WTC11 (cell line): ENCODE results near the gene PLCD1. TPM values are rescaled to one million over a fixed set of nuclear protein-coding genes. Genes with fewer than 3 reads are reported as not detected.

Experiments used
- ATAC-seq: fragments of 200-7000 bp; cut with Tn5 transposase; 2 replicates; pipeline ENCODE4 v1.10.0; 2021; ENCODE audit warnings: mild to moderate bottlenecking, moderate library complexity
- CTCF ChIA-PET: fragments of 300-600 bp; sonication (Branson Sonifier 250); formaldehyde crosslinking; loops from one replicate; lab custom pipeline; 2021; ENCODE audit warnings: antibody characterized with exemption; lab: Charles Lee
- POLR2A ChIA-PET: fragments of 350-600 bp; sonication (Branson Sonifier 250); formaldehyde crosslinking; loops from one replicate; lab custom pipeline; 2021; ENCODE audit warnings: antibody characterized with exemption; lab: Charles Lee
- DNase-seq: peaks from one replicate; pipeline ENCODE4 v3.0.0; 2021; ENCODE audit warnings: low spot score
- H3K27ac Mint-ChIP-seq: 2 replicates; pipeline ENCODE4 v1.8.0; 2021; ENCODE audit warnings: mixed read lengths
- H3K27me3 Mint-ChIP-seq: 2 replicates; pipeline ENCODE4 v1.8.0; 2021; ENCODE audit warnings: low read depth, mild to moderate bottlenecking, moderate library complexity, mixed read lengths
- H3K36me3 Mint-ChIP-seq: 2 replicates; pipeline ENCODE4 v1.8.0; 2021; ENCODE audit warnings: mixed read lengths
- H3K4me1 Mint-ChIP-seq: 2 replicates; pipeline ENCODE4 v1.8.0; 2022; ENCODE audit warnings: mixed read lengths
- H3K4me3 Mint-ChIP-seq: 2 replicates; pipeline ENCODE4 v1.8.0; 2021; ENCODE audit warnings: mild to moderate bottlenecking, moderate library complexity, mixed read lengths
- H3K9me3 Mint-ChIP-seq: 2 replicates; pipeline ENCODE4 v1.8.0; 2021; ENCODE audit warnings: mixed read lengths
- ATF6 ChIP-seq: sonication (generic); formaldehyde crosslinking; IDR thresholded peaks from 2 replicates; pipeline ENCODE4 v1.8.1; 2023; ENCODE audit warnings: mild to moderate bottlenecking, missing genetic modification reagents
- CTCF ChIP-seq: fragments of 200-600 bp; IDR thresholded peaks from 2 replicates; pipeline ENCODE4 v1.8.0; 2022; ENCODE audit warnings: antibody characterized with exemption
- E2F4 ChIP-seq: sonication (generic); formaldehyde crosslinking; IDR thresholded peaks from 2 replicates; pipeline ENCODE4 v1.8.1; 2022; ENCODE audit warnings: low read depth, mild to moderate bottlenecking, moderate library complexity, missing genetic modification reagents, borderline replicate concordance
- EMX1 ChIP-seq: fragments of 250-450 bp; sonication (Bioruptor Pico); IDR thresholded peaks from 2 replicates; pipeline ENCODE4 v1.8.0; 2021; ENCODE audit warnings: mild to moderate bottlenecking
- GABPB1 ChIP-seq: sonication (generic); formaldehyde crosslinking; IDR thresholded peaks from 2 replicates; pipeline ENCODE4 v1.8.1; 2023; ENCODE audit warnings: mild to moderate bottlenecking, missing genetic modification reagents
- GRHL2 ChIP-seq: fragments of 250-450 bp; sonication (Bioruptor Pico); IDR thresholded peaks from 2 replicates; pipeline ENCODE4 v1.8.0; 2022; ENCODE audit warnings: mild to moderate bottlenecking, moderate library complexity; ENCODE audit not compliant: insufficient replicate concordance, severe bottlenecking
- MLX ChIP-seq: sonication (generic); formaldehyde crosslinking; IDR thresholded peaks from 2 replicates; pipeline ENCODE4 v1.8.1; 2023; ENCODE audit warnings: mild to moderate bottlenecking, missing genetic modification reagents, moderate library complexity
- MXD4 ChIP-seq: fragments of 250-450 bp; sonication (Bioruptor Pico); IDR thresholded peaks from 2 replicates; pipeline ENCODE4 v1.8.0; 2021; ENCODE audit warnings: mild to moderate bottlenecking, moderate library complexity, borderline replicate concordance
- NFATC4 ChIP-seq: fragments of 250-450 bp; sonication (Bioruptor Pico); IDR thresholded peaks from 2 replicates; pipeline ENCODE4 v1.9.0; 2021; ENCODE audit warnings: mild to moderate bottlenecking
- SP1 ChIP-seq: sonication (generic); formaldehyde crosslinking; conservative IDR thresholded peaks from 2 replicates; pipeline ENCODE4 v1.8.1; 2022; ENCODE audit warnings: missing genetic modification reagents
- TEAD1 ChIP-seq: sonication (generic); formaldehyde crosslinking; IDR thresholded peaks from 2 replicates; pipeline ENCODE4 v1.8.0; 2022; ENCODE audit warnings: mild to moderate bottlenecking, missing genetic modification reagents
- TEAD4 ChIP-seq: sonication (generic); formaldehyde crosslinking; IDR thresholded peaks from 2 replicates; pipeline ENCODE4 v1.8.0; 2022; ENCODE audit warnings: mild to moderate bottlenecking, missing genetic modification reagents
- USF2 ChIP-seq: sonication (generic); formaldehyde crosslinking; IDR thresholded peaks from 2 replicates; pipeline ENCODE4 v1.8.1; 2023; ENCODE audit warnings: mild to moderate bottlenecking, missing genetic modification reagents, moderate library complexity
- ZNF219 ChIP-seq: sonication (generic); formaldehyde crosslinking; IDR thresholded peaks from 2 replicates; pipeline ENCODE4 v1.8.0; 2023; ENCODE audit warnings: missing genetic modification reagents, mild to moderate bottlenecking, borderline replicate concordance
- ZNF232 ChIP-seq: sonication (generic); formaldehyde crosslinking; IDR thresholded peaks from 2 replicates; pipeline ENCODE4 v1.8.0; 2022; ENCODE audit warnings: mild to moderate bottlenecking, missing genetic modification reagents
- ZNF317 ChIP-seq: sonication (generic); formaldehyde crosslinking; IDR thresholded peaks from 2 replicates; pipeline ENCODE4 v1.8.1; 2023; ENCODE audit warnings: low read depth, mild to moderate bottlenecking, moderate library complexity, missing genetic modification reagents, borderline replicate concordance
- total RNA-seq: library from RNA; stranded (reverse); gene quantifications from 3 replicates; pipeline ENCODE4 v1.2.3, GENCODE V29; 2021

The PLCD1 gene
- total RNA-seq, 1 experiment from 2014 or later, result 29.9 TPM

GRCh38 chr3:37969596-37970100, 59.8 kb downstream of the PLCD1 start (continued):
- TF ChIP-seq TEAD1 (CRISPR knock-in tag), result no peak
- no peak for TF ChIP-seq E2F4 (CRISPR knock-in tag)
- TF ChIP-seq USF2 (CRISPR knock-in tag), result no peak

GRCh38 chr3:37968813-37969595, 60.4 kb downstream of the PLCD1 start:
- ATAC-seq (no peak), DNase-seq (no peak)
- H3K27ac Mint-ChIP-seq, result peak overlapping the region; percentile 57; the same call in 1 of the 2 replicates
- H3K4me3 Mint-ChIP-seq, result no peak overlapping the region
- ChIA-PET POLR2A (no interaction called here), CTCF (interaction anchor here (1.8 to 4.3 kb wide), 4 partner anchors 17 to 114 kb away, joined by 6 to 109 read pairs (median 16); no protein-coding TSS in a partner anchor)
- H3K27me3 Mint-ChIP-seq, result peaks cover 2% of the 10 kb centered on the region; the same call in 1 of the 2 replicates
- H3K4me1 Mint-ChIP-seq, result peaks cover 30% of the 10 kb centered on the region
- peaks cover 5% of the 10 kb centered on the region for H3K36me3 Mint-ChIP-seq
- TF ChIP-seq GRHL2, result no peak
- TF ChIP-seq NFATC4, result no peak
- TF ChIP-seq TEAD4, result no peak
- no peak for TF ChIP-seq GABPB1 (CRISPR knock-in tag)
- TF ChIP-seq EMX1 (CRISPR knock-in tag), result no peak
- TF ChIP-seq SP1, result no peak
- no peak for TF ChIP-seq MXD4 (CRISPR knock-in tag)
- no peak for TF ChIP-seq MLX
- no peak for TF ChIP-seq CTCF
- no peak for TF ChIP-seq ZNF219
- no peak for TF ChIP-seq ZNF232
- no peaks in the 10 kb centered on the region; the same call in 1 of the 2 replicates for H3K9me3 Mint-ChIP-seq

- ChIA-PET POLR2A (no interaction called here), CTCF (interaction anchor here (0.9 to 4.3 kb wide), 14 partner anchors 12 to 117 kb away, joined by 3 to 109 read pairs (median 6); no protein-coding TSS in a partner anchor)
- no peak for ATAC-seq
- peaks cover 27% of the 10 kb centered on the region for H3K4me1 Mint-ChIP-seq
- peaks cover 5% of the 10 kb centered on the region for H3K36me3 Mint-ChIP-seq
- no peaks in the 10 kb centered on the region; the same call in 1 of the 2 replicates for H3K27me3 Mint-ChIP-seq
- no peak for TF ChIP-seq MXD4 (CRISPR knock-in tag)
- no peak for TF ChIP-seq ZNF317 (CRISPR knock-in tag)
- TF ChIP-seq ATF6, result no peak
- DNase-seq, result no peak
- no peaks in the 10 kb centered on the region; the same call in 1 of the 2 replicates for H3K9me3 Mint-ChIP-seq
- H3K4me3 Mint-ChIP-seq, result no peak overlapping the region
- H3K27ac Mint-ChIP-seq, result peak overlapping the region; percentile 57; the same call in 1 of the 2 replicates
Measured at GRCh38 chr3:37968199-37968598, 61.2 kb downstream of the PLCD1 start.
